GM12891 (cell line): ENCODE measurements around the gene SND1.

Experiments used
- POLR2A ChIP-seq: IDR thresholded peaks from 2 replicates; pipeline ENCODE4 v1.6.1; 2011; ENCODE audit warnings: low read depth, low read length, control low read depth
- POLR2AphosphoS5 ChIP-seq: IDR thresholded peaks from 2 replicates; pipeline ENCODE4 v1.6.1; 2011; ENCODE audit warnings: low read depth, low read length, control low read depth
- TAF1 ChIP-seq: IDR thresholded peaks from 2 replicates; pipeline ENCODE4 v1.6.1; 2011; ENCODE audit warnings: low read depth, low read length, control low read depth

DNA sequence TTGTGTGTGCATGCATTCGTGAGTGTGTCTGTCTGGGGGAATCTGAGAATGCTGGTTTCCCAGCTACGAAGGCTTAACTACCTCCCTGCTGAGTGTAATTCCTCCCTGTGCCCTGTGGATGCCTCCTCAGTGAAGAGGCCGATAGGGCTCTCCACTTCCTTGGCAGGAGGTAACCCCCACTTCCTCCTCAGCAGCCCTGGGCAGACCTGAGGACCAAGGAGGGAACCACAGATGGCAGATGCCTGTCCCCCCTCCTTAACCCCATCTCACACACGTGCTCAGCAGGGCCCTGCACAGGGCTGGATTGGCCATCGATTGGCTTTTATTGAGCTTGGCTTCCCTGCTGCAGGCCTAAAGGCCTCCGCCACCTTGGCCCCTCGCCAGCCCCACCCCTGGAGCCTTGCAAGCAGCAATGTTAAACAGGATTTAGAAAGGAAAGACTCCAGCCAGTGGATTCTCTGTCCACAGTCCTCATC, 424.8 kb downstream of the SND1 start:
- TF ChIP-seq POLR2A (no peak), POLR2AphosphoS5 (no peak), TAF1 (no peak)
